ENCODE data around the gene TAPT1.

Gene TAPT1

DNA sequence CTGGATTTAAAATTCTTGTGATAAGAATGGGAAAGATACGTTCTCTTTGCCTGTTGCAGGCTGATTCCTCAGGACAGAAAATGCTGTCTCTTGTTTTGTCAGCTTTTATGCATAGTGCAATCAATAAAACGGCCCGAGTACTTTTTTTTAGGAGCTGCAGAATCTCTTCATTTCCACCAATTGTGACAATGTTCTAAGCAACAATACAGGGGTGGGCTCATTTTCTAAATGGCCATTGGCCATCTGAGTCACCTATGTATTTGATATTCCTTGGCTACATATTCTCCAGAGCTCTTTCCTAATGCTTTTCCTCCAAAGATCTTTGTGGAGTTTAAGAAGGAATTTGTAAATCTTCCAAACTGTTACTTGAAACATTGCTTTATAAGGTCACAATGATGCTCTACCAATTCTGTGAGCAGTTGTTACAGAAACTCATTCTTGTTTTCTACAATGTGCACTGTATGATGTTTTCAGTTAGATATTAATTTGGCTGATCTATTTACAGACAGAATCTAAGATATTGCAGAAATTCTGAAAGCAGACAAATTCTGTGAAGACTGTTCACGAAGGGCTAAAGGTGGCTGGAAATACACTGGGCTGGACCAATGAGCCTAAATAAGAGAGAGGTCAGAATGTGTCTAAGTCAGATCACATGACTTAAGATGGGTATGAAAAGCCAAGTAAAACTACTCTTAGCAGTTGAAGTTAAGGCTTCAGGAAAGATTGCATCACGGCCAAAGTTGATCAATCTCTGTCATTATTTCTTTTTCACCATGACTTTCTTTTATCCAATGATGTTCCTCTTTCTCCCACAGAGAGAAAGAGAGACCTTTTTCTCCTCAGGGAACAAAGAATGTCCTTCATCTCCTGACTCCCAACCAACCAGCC, 33.4 kb downstream of the TAPT1 start:
- H3K4me1 Mint-ChIP-seq: peaks cover 25% of the 10 kb centered on the region
- H3K4me3 Mint-ChIP-seq: no peak overlapping the region
- ATAC-seq (no peak), DNase-seq (no peak)
- no peak overlapping the region for H3K27ac Mint-ChIP-seq
- H3K27me3 Mint-ChIP-seq: no peaks in the 10 kb centered on the region
- peaks cover 31% of the 10 kb centered on the region for H3K36me3 Mint-ChIP-seq (ENCODE audit: low read depth)
- H3K9me3 Mint-ChIP-seq: no peaks in the 10 kb centered on the region

DNA sequence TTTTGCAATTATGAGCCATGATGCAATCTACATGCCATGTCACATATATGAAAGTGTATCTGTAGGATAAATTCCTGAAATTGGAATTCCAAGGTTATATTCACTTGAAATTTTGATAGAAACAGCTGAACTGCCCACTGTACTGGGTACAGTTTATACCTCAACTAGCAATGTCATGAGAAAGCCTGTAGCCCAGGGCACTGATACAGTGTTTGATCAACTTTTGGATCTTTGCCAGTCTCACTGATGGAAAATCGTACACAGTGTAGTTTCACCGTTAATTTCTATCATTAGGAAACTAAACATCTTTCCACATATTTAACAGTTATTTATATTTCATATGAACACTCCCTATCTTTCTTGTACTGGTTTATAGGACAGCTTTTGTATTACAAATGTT, 34.2 kb downstream of the TAPT1 start:
- Mint-ChIP-seq H3K27ac (no peak overlapping the region), H3K4me3 (no peak overlapping the region), H3K36me3 (ENCODE audit: low read depth) (peaks cover 27% of the 10 kb centered on the region), H3K27me3 (no peaks in the 10 kb centered on the region), H3K4me1 (peaks cover 21% of the 10 kb centered on the region), H3K9me3 (no peaks in the 10 kb centered on the region)
- ATAC-seq: no peak
- DNase-seq: no peak

DNA sequence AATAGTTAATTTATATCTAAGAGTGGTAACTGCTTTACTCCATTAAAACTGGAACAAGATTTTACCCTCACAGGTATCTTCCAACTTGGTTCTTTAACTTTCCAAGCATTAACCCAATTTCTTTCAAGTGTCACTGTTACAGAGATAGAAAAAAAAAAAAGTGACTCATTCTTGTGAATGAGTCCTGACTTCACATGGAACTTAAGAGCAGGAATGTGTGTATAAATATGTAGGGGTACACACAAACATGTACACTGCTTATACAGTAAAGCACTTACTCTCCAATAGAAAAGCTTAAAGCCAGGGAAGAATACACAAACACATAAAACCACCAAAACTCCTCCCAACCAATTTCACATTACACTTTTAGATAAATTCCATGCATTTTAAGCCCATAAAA, 38.8 kb downstream of the TAPT1 start:
- ATAC-seq (no peak), DNase-seq (no peak)
- Mint-ChIP-seq H3K36me3 (ENCODE audit: low read depth) (peaks cover 22% of the 10 kb centered on the region), H3K4me1 (no peaks in the 10 kb centered on the region), H3K27me3 (no peaks in the 10 kb centered on the region), H3K4me3 (no peak overlapping the region), H3K27ac (no peak overlapping the region), H3K9me3 (no peaks in the 10 kb centered on the region)

DNA sequence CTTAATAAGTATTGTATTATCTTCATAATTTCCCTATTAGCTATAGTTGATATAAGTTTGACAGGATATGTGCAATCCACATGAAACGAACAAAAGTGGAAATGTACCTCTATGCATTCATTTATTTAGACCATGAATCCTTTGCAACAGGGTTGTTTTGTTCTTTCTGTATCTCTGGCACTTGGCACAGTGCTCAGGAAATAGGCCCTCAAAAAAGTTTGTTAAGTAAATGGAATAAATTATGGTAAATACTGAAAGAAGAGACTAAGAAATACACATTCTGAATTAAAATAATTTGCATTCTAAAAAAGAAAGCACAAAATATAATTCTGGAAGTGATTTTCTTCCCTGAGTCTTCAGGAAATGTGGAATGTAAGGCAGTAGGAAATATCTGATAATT, 39.3 kb downstream of the TAPT1 start:
- Mint-ChIP-seq H3K9me3 (no peaks in the 10 kb centered on the region), H3K27ac (no peak overlapping the region), H3K4me1 (no peaks in the 10 kb centered on the region), H3K36me3 (ENCODE audit: low read depth) (peaks cover 22% of the 10 kb centered on the region), H3K4me3 (no peak overlapping the region), H3K27me3 (no peaks in the 10 kb centered on the region)
- ATAC-seq (no peak), DNase-seq (no peak)

DNA sequence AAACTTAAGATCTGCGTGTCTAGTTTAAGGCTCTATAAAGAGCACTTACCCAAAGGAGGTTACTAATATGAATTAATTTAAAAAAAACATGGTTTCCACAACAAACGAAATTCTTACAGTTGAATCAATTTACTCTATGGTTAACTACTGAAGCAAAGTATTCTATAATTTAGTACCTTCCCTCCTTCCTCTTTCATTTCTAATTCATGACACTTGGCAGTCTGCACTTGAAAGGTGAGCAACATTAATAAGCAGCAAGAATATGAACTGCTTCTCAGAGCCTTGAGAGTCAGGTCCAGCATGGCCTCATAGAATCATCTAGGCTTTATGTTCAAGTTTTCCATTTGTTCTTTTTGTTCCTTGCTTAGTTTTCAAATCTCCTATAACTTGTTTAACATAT, 42.7 kb downstream of the TAPT1 start:
- ATAC-seq (no peak), DNase-seq (no peak)
- no peak overlapping the region for H3K4me3 Mint-ChIP-seq
- H3K9me3 Mint-ChIP-seq: no peaks in the 10 kb centered on the region
- no peaks in the 10 kb centered on the region for H3K27me3 Mint-ChIP-seq
- no peaks in the 10 kb centered on the region for H3K4me1 Mint-ChIP-seq
- no peak overlapping the region for H3K27ac Mint-ChIP-seq
- H3K36me3 Mint-ChIP-seq (ENCODE audit: low read depth): peaks cover 23% of the 10 kb centered on the region

DNA sequence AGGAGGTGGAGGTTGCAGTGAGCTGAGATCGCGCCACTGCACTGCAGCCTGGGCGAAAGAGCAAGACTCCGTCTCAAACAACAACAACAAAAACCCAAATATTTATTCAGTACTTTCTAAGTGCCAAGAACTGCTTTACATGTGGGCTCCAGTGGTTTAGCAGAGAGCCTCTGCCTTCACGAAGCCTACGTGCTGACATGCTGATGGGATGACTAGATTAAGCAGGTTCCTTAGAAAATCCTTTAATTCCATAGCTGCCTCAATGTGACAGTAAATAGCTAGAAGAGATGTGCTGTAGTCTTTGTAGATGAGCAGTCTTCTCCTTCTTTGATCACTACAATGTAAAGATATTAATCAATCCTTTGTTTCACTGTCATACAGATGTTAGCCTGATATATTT, 49.6 kb downstream of the TAPT1 start:
- DNase-seq (no peak), ATAC-seq (no peak)
- H3K27ac Mint-ChIP-seq: no peak overlapping the region
- H3K9me3 Mint-ChIP-seq: no peaks in the 10 kb centered on the region
- H3K36me3 Mint-ChIP-seq (ENCODE audit: low read depth): peaks cover 19% of the 10 kb centered on the region
- H3K4me1 Mint-ChIP-seq: no peaks in the 10 kb centered on the region
- H3K27me3 Mint-ChIP-seq: no peaks in the 10 kb centered on the region
- no peak overlapping the region for H3K4me3 Mint-ChIP-seq

DNA sequence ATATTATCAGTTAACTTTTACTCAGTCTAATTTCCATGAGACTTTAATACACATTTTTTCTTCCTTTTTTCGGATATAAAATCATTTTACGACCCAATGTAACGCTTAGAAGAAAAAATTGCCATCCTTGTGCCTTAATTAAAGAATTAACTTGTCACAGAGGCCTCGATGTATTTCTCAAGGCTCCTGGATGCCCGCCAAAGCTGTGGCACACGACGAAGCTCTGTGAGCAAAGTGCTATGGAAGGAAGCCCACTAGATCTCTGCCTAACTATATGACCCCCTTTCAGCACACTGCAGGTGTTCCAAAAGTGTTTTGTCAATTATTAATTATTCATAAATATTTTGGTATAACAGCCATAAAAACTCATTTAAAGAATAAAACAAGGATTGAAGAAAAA, 54.4 kb downstream of the TAPT1 start:
- H3K9me3 Mint-ChIP-seq: no peaks in the 10 kb centered on the region
- H3K4me3 Mint-ChIP-seq: no peak overlapping the region
- DNase-seq: no peak
- no peaks in the 10 kb centered on the region for H3K27me3 Mint-ChIP-seq
- no peaks in the 10 kb centered on the region for H3K4me1 Mint-ChIP-seq
- ATAC-seq: no peak
- peaks cover 17% of the 10 kb centered on the region for H3K36me3 Mint-ChIP-seq (ENCODE audit: low read depth)
- no peak overlapping the region for H3K27ac Mint-ChIP-seq

DNA sequence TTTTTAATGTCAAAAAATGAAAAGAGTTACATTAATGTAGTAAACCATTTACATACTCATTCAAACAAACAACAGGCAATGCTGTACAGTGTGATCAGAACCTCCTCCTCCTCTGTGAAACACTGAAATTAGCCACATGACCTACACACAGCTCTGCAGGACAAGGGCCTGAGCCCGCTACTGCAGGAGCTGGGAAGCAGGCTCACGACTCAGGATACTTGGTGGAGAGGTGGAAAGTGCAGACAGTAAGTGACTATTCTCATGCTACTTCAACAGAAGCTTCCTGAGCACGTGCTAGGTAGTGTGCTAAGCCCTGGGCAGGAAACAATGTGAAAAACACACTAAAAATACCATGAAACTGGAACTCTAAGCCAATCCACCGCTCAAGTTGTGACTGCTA, 56.8 kb downstream of the TAPT1 start:
- Mint-ChIP-seq H3K36me3 (ENCODE audit: low read depth) (peaks cover 34% of the 10 kb centered on the region), H3K27me3 (no peaks in the 10 kb centered on the region), H3K9me3 (no peaks in the 10 kb centered on the region), H3K4me1 (no peaks in the 10 kb centered on the region), H3K4me3 (no peak overlapping the region), H3K27ac (no peak overlapping the region)
- DNase-seq (no peak), ATAC-seq (no peak)

DNA sequence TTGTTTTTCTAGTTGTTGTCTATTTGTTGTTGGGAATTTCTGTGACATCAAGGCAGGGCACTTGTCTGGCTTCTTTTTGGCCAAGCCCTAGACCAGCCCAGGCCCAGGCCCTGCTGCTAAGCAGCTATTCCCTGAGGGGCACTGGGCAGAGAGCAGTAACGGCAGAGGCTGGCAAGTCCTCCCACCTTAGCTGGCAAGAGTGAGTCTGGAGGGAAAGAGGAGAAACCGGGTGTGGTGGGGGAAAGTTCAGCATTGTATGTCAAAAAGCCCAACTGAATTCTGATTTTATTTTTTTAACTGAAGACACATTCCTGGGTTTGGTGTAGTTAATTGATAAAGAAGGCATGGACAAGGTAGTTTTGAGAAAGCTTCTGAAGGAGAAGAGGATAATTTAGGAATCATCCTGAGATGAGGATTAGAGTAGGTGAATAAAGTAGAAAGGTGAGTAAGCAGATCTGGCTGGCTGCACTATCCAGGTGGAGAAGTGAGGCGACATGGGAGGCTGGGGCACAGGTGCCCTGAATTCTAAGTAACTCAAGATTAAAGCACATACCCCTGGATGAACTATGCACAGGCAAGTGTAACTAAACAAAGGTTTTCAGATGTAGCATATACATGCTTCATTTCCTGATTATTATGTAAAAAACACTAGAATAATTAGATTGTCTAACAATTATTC, 57.4 kb downstream of the TAPT1 start:
- no peak for DNase-seq
- Mint-ChIP-seq H3K27ac (no peak overlapping the region), H3K36me3 (ENCODE audit: low read depth) (peaks cover 36% of the 10 kb centered on the region), H3K4me1 (no peaks in the 10 kb centered on the region), H3K9me3 (no peaks in the 10 kb centered on the region), H3K4me3 (no peak overlapping the region), H3K27me3 (no peaks in the 10 kb centered on the region)
- ATAC-seq: no peak

DNA sequence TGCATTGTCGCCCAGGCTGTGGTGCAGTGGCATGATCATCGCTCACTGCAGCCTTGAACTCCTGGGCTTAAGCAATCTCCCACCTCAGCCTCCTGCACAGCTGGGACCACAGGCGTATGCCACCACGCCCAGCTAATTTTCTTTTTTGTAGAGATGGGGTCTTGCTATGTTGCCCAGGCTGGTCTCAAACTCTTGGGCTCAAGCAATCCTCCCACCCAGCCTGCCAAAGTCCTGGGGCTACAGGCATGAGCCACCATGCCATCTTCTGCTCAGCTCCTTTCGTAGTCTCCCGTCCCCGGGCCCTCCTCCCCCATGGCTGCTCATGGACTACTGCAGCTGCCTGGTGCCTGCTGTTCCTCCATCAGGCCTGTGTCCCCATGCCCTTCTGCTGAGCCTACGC, 58.1 kb downstream of the TAPT1 start:
- H3K27me3 Mint-ChIP-seq: no peaks in the 10 kb centered on the region
- H3K36me3 Mint-ChIP-seq (ENCODE audit: low read depth): peaks cover 38% of the 10 kb centered on the region
- ATAC-seq (no peak), DNase-seq (no peak)
- H3K4me1 Mint-ChIP-seq: no peaks in the 10 kb centered on the region
- no peaks in the 10 kb centered on the region for H3K9me3 Mint-ChIP-seq
- no peak overlapping the region for H3K4me3 Mint-ChIP-seq
- H3K27ac Mint-ChIP-seq: no peak overlapping the region

DNA sequence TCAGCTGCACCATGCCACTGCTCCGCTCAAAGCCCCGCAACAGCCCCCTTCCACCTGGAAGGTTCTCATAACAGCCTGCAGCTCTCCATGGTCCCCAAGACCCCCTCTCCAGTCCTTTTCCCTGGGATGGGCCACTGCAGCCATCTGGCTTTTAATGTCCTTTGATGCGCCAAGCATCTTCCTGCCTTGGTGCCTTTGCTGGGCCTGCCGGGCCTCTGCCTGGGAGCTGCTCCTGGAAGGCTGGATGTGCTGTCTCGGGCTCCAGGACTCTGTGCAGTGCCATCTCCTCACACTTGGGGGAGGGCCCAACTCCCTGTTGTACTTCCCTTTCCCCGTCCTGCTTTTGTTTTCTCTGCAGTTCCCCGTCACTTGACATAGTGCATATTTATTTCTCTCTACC, 60.3 kb downstream of the TAPT1 start:
- no peaks in the 10 kb centered on the region for H3K27me3 Mint-ChIP-seq
- peaks cover 40% of the 10 kb centered on the region for H3K36me3 Mint-ChIP-seq (ENCODE audit: low read depth)
- no peak overlapping the region for H3K4me3 Mint-ChIP-seq
- ATAC-seq (no peak), DNase-seq (no peak)
- H3K4me1 Mint-ChIP-seq: peaks cover 2% of the 10 kb centered on the region
- no peaks in the 10 kb centered on the region for H3K9me3 Mint-ChIP-seq
- no peak overlapping the region for H3K27ac Mint-ChIP-seq

DNA sequence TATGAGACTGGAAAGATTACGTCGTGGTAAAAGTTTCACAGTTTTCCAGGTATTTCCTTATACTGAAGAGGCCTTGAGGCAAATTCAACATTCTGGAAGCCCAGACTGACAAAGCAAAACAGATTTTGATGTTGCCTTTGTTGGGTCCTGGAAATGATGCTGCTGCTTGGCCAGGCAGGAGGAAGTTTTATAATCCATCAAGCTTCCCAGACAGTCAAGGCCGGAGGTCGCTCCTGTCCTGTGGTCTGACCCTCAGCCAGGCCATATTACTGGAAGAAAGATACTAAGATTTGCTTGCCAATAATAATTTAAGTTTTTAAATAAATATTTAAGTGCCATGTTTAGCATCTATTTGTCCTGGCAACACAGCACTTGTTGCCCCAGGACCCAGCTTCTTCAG, 63.4 kb downstream of the TAPT1 start:
- peaks cover 2% of the 10 kb centered on the region for H3K4me1 Mint-ChIP-seq
- no peaks in the 10 kb centered on the region for H3K9me3 Mint-ChIP-seq
- no peak overlapping the region for H3K27ac Mint-ChIP-seq
- DNase-seq (no peak), ATAC-seq (no peak)
- no peak overlapping the region for H3K4me3 Mint-ChIP-seq
- peaks cover 29% of the 10 kb centered on the region for H3K36me3 Mint-ChIP-seq (ENCODE audit: low read depth)
- H3K27me3 Mint-ChIP-seq: no peaks in the 10 kb centered on the region

DNA sequence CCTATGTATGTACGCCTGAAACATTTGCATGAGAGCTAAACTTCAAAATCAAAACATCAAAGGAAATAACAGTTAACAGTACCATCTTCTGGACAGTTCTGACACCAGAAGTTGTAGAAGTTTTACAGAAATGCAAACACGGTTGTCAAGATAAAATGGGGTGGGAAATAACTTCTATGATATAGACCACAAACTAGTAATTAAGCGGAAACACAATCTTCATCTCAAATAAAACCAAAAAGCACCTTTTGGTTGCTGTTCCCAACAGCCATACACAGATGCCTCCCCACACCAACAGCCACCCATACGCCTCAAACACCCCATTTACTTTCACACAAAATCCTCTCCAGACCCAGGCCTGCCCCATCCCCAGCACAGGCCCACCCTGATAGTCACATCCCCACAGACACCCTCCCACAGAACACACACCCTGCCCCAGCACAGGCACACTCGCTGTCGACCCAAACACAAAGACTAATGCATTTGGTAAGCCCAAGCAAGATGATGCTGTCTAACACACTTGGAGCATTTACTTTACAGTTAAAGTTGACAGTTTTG, 64.3 kb downstream of the TAPT1 start:
- H3K4me1 Mint-ChIP-seq: peaks cover 2% of the 10 kb centered on the region
- H3K4me3 Mint-ChIP-seq: no peak overlapping the region
- H3K27ac Mint-ChIP-seq: no peak overlapping the region

DNA sequence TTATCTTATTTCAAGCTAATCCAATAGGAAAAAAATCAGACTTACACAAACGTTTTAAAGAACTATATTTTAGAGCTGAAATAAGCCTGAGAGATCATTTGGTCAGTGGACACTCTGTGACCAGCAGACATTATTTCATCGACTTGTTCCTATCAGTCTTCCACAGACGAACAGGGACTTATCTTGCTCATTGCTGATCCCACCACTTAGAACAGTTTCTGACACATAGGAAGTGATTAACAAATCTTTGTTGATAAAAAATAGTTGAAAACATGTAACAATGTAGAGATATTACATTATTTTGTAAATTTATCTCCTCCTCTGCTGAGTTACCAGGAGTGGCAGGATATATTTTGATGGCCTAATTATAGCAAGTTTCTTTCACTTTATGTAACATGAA, 65.8 kb downstream of the TAPT1 start:
- Mint-ChIP-seq H3K27ac (no peak overlapping the region), H3K4me3 (no peak overlapping the region), H3K4me1 (peaks cover 2% of the 10 kb centered on the region), H3K36me3 (ENCODE audit: low read depth) (peaks cover 15% of the 10 kb centered on the region), H3K27me3 (no peaks in the 10 kb centered on the region), H3K9me3 (no peaks in the 10 kb centered on the region)
- no peak for DNase-seq
- ATAC-seq: no peak

More for the DNA sequence above, 64.3 kb downstream of the TAPT1 start:
- no peaks in the 10 kb centered on the region for H3K9me3 Mint-ChIP-seq
- no peak for ATAC-seq
- DNase-seq: no peak
- no peaks in the 10 kb centered on the region for H3K27me3 Mint-ChIP-seq
- H3K36me3 Mint-ChIP-seq (ENCODE audit: low read depth): peaks cover 27% of the 10 kb centered on the region

DNA sequence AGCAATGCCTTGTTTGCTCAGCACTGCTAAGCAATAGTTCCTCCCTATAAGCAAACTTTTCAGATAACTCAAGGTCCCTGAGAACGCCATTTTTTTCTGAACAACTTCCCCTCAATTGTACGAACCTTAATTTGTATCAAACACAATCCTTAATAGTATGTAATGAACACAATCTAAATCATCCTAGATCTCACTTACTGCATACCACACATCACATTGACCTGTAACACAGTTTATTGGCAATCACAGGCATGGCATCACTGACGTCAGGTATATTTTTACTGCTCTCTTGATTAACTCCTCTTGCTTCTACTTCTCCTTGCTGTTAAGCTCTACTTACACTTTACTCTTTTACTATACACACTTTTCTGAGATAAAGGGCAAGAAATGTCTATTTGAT, 67.0 kb downstream of the TAPT1 start:
- Mint-ChIP-seq H3K4me1 (peaks cover 2% of the 10 kb centered on the region), H3K36me3 (ENCODE audit: low read depth) (peaks cover 10% of the 10 kb centered on the region), H3K27ac (no peak overlapping the region), H3K9me3 (no peaks in the 10 kb centered on the region), H3K27me3 (no peaks in the 10 kb centered on the region), H3K4me3 (no peak overlapping the region)
- no peak for ATAC-seq
- no peak for DNase-seq
